GM12801 (cell line): ENCODE measurements around the gene ATF5.

Source experiments
- CTCF ChIP-seq: IDR thresholded peaks from one replicate; pipeline ENCODE4 v1.5.1; 2011; ENCODE audit warnings: control low read depth; ENCODE audit not compliant: insufficient read length; ENCODE audit errors: extremely low read depth

The ATF5 gene

DNA sequence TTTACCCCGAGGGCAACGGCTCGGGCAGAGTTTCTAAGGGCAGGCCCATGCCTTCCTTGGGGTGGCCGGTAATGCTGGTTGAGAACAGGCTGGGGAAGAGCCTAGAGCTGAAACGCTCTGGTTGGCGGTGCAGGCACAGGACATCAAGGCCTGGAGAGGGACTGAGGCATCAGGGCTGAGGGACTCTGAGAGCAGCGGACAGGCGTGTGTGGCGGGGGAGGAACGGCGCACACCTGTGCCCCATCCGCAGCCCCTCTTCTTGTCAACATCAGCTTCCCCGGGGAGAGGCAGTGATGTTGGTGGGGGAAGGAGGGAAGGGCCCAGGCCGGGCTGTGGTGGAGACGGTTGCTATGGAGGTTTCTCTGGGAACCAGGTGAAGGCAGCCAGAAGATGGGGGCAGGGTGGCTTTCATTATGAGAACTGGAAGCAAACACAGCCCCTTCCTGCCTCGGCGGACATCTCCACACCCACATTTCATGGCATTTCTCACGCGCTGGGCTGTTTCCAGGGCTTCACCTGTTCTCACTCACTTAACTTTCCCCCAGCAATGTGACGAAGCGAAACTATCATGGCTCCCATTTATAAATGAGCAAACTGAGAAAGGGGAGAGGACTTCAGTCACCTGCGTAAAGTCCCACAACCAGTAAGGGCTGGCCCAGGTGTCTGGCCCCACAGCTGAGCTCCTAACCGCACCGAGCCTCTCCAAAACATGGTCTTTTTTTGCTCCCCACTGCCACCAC lies 8.2 kb upstream of the ATF5 start:
- TF ChIP-seq CTCF = no peak

DNA sequence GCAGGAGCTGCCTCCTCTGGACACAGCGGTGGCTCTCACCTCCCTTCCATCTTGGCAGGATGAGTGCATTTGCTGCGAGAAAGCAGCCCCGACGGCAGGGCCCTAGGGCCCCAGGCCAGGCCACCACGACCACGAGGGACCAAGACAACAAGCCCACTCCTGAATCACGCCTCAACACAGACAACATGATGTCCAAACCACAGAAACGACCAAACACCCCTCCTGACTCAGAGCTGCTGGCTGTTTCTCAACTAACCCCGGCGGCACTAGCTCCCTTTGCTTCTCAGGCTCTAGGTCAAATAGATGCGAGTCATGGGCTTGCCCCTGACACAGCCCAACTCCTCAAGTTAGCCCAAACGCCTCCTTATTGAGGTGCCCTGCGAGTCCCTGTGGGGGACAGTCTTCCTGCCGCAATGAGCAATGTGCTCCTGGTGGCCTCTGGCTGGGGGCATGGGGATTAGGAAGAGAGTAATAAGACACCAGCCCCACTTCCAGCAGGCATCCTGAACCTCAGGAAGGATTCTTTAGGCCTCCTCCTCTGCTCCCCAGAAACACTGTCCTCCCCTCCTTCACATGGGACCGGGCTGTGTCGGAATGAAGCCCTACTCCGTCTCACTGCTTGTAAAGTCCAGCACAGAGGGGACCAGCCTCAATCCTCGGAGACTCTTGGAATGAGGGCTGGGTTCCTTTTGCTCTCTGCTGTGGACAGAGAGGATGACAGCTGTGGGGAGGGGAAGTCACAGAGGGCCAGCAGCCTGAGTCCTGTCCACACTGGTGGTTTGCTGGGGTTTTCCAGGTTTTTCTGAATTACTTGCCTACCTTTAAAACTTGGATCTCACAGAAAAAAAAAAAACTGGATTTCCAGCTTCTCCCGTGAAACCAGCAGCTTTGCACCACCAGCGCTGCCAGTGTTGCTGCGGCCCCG lies 6.9 kb upstream of the ATF5 start:
- no peak for TF ChIP-seq CTCF

DNA sequence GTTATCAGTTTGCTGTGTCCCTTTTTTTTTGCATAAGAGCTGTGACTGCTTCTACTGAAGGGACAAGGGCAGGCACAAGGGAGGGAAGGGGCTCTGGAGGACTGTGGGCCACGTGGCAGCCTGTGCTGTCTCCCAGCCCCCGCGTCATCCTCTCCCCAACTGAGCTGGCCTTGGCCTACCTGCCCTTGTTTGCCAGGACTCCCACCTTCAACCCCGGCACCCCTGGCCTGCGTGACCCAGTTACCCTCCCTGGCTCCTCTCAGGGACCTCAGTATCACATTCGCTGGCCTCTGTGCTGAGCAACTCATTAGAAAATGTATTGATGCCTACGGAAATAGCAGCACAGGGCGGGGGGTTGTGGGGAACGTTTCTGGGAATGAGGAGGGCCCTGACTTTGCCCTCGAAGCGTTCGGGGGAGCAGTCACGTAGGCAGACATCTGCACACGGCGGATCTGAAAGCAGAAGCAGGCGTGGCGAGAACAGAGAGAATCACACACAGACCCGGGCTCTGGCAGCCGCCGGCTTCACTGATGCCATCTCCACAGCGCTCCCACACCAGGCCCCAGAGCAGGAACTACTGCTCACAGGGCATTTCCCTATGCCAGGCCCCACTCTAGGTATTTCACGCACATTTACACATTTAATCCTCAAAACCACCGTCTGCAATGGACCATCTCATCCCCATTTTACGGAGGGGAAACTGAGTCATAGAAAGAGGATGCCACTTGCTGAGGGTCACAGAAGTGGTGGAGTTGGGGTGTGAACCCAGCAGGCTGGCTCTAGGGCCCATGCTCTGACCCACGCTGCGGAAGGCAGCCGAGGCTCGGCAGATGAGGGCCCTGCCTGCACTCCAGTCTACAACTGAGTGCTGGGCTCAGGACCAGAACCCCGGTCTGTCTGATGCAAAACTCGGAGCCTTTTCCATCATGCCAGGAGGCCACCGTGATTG lies 5.7 kb upstream of the ATF5 start:
- TF ChIP-seq CTCF = no peak

- TF ChIP-seq CTCF = no peak
Measured at GRCh38 chr19:49924004-49924880, 4.8 kb upstream of the ATF5 start.

DNA sequence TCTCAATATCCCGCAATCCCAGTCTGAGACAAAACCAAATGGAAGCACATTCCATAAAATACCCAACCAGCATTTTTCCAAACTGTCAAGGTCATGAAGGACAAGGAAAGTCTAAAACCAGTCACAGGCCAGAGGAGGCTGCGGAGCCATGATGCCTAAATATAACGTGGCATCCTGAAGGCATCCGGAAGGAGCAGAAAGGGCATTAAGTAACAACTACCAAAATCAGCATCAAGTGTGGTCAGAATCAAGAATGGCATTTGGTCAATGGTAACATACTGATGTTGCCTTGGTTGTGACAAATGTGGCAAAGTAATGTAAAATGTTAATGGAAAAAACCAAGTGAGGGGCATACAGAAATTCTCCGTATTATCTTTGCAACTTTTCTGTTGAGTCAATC lies 3.5 kb upstream of the ATF5 start:
- TF ChIP-seq CTCF = no peak

DNA sequence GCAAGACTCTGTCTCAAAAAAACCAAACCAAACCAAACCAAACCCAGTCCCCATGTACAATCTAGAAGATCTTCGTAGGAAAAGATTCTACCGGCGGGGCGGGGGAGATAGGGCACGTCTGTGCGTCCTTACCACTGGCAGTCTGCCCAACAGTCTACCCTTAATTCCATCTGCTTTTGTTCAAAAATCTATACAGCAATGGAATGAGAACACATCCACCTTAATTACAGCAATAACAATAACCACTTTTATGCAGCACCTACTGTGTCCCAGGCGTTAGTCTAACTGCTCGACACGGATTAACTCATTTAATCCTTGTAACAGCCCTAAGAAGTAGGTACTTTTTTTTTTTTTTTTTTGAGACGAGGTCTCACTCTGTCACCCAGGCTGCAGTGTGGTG lies 2.5 kb upstream of the ATF5 start:
- no peak for TF ChIP-seq CTCF
